ENCODE data around the gene CCDC68. TPM values are rescaled to one million over a fixed set of nuclear protein-coding genes. Genes with fewer than 3 reads are reported as not detected.

CCDC68 gene
- total RNA-seq, 4 donors from 2014 or later, result 1.1 to 1.5 (median 1.3) TPM

GRCh38 chr18:54926593-54927325 lies 32.5 kb downstream of the CCDC68 start:
- no peak for DNase-seq (ENCODE audit: low spot score in 2 of 2)
- intact Hi-C loops (cut with DNase I; ENCODE audit: low total_unique reads), result no loop called here
- 90 to 93% methylated on average over 3 of the region's 3 CpGs for whole genome bisulfite sequencing, 2 donors
- no peak overlapping the region for H3K4me3 ChIP-seq (ENCODE audit: low read depth, poor library complexity, severe bottlenecking)
- no peak for TF ChIP-seq POLR2A (IDR thresholded peaks at IDR 0.05)
- TF ChIP-seq, protein P1, sequence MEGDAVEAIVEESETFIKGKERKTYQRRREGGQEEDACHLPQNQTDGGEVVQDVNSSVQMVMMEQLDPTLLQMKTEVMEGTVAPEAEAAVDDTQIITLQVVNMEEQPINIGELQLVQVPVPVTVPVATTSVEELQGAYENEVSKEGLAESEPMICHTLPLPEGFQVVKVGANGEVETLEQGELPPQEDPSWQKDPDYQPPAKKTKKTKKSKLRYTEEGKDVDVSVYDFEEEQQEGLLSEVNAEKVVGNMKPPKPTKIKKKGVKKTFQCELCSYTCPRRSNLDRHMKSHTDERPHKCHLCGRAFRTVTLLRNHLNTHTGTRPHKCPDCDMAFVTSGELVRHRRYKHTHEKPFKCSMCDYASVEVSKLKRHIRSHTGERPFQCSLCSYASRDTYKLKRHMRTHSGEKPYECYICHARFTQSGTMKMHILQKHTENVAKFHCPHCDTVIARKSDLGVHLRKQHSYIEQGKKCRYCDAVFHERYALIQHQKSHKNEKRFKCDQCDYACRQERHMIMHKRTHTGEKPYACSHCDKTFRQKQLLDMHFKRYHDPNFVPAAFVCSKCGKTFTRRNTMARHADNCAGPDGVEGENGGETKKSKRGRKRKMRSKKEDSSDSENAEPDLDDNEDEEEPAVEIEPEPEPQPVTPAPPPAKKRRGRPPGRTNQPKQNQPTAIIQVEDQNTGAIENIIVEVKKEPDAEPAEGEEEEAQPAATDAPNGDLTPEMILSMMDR (IDR thresholded peaks at IDR 0.05), result no peak

DNA sequence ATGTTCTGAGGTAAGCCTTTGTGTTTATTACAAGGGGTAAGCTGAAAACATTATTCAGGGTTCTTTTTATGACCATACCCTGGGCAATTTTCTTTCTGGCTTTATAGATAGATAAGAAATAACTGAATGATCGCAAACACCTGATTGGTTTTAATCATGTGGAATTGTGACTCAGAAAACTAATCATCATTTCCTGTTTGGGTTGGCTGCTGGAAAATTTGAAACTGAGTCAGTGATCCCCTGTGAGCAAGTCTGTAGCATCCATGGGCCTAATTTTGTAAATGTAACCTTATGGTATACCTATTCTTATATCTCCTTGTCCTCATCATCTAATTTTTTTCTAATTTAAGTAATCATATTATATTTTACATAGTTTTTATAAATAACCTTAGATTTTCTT lies 34.3 kb downstream of the CCDC68 start:
- intact Hi-C loops (cut with DNase I; ENCODE audit: low total_unique reads), result no loop called here
- WGBS, 2 donors, result 93 to 97% methylated on average over 1 of the region's 1 CpG

GRCh38 chr18:54923339-54923956 lies 35.8 kb downstream of the CCDC68 start:
- no peak overlapping the region for H3K4me3 ChIP-seq (ENCODE audit: low read depth, poor library complexity, severe bottlenecking)
- no peak for DNase-seq (ENCODE audit: low spot score in 2 of 2)
- TF ChIP-seq, protein P1 (IDR thresholded peaks at IDR 0.05), result no peak
- no peak for TF ChIP-seq POLR2A (IDR thresholded peaks at IDR 0.05)
- WGBS, 2 donors, result 88% methylated on average over 4 of the region's 4 CpGs
- intact Hi-C loops (cut with DNase I; ENCODE audit: low total_unique reads), result no loop called here

More for the DNA sequence above, 34.3 kb downstream of the CCDC68 start:
- H3K4me3 ChIP-seq (ENCODE audit: low read depth, poor library complexity, severe bottlenecking), result no peak overlapping the region
- TF ChIP-seq POLR2A (IDR thresholded peaks at IDR 0.05), result no peak
- TF ChIP-seq, protein P1 (IDR thresholded peaks at IDR 0.05), result no peak
- no peak for DNase-seq (ENCODE audit: low spot score in 2 of 2)

DNA sequence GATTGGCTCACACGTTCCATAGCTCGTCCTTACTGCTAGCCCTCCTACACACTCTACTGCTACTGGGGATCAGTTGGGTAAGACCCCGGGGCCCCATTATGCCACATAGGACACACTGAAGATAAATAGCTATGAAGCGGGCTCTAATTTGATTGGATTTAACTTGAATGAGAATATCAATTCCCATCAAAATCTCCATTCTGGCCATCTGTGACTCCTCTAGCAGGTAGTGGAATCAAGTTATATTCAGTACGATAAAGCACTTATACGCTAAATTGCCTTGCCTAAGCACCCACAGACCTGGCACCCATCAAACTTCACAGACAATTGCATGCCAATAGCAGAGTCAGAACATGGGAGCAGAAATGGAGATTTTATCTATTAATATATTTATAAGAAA lies 39.8 kb downstream of the CCDC68 start:
- no peak for TF ChIP-seq POLR2A (IDR thresholded peaks at IDR 0.05)
- TF ChIP-seq, protein P1 (IDR thresholded peaks at IDR 0.05), result no peak
- intact Hi-C loops (cut with DNase I; ENCODE audit: low total_unique reads), result no loop called here
- H3K4me3 ChIP-seq (ENCODE audit: low read depth, poor library complexity, severe bottlenecking), result no peak overlapping the region
- WGBS, 2 donors, result 93% methylated on average over 6 of the region's 6 CpGs
- no peak for DNase-seq (ENCODE audit: low spot score in 2 of 2)

DNA sequence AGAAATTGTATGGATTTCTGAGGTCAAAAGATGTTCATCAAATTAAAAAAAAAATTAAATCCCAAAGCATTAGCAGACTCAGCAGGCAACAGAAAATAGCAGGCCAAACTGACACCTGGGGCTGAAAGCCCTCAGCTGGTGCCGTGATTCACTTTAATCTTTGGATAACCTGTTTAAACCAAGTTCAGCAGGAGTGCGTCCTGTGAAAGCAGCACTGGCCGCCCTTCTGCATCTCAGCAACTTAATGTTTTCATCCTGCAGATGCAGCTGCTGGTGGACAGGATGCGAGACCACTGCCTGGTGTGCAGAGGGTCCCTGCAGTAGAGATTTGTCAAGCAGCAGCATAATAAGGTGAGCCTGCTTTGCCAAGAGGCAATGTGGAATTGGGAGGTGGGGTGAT lies 41.2 kb downstream of the CCDC68 start:
- no peak overlapping the region for H3K4me3 ChIP-seq (ENCODE audit: low read depth, poor library complexity, severe bottlenecking)
- WGBS, 2 donors, result 91% methylated on average over 4 of the region's 4 CpGs
- no peak for DNase-seq (ENCODE audit: low spot score in 2 of 2)
- TF ChIP-seq, protein P1 (IDR thresholded peaks at IDR 0.05), result no peak
- intact Hi-C loops (cut with DNase I; ENCODE audit: low total_unique reads), result no loop called here

Data from lower leg skin (tissue), 4 donors.